HG03442 (cell line): ENCODE results near the gene MED12.

ENCODE experiments used
- ATAC-seq: cut with Tn5 transposase; IDR thresholded peaks from one replicate; pipeline ENCODE4 v1.9.1; 2021; ENCODE audit warnings: mild to moderate bottlenecking, moderate library complexity; ENCODE audit not compliant: unreplicated experiment

Gene MED12

DNA sequence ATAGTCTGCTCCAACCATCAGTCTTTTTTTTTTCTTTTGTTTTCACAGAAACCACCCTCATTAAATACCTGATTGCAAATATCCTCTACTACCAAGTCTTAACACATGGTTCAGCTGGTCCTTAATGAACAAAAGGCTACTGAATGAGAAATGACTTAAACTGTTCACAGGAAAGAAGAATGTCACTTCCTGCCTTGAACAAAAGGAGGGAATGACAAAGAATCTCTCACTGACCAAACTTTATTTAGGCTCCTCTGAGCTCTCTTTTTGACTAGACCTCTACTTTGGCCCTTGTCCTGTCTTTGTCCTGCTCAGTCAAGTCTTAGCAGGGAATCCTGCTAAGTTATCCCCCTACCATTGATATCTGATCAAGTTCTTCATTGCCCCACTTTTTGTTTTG lies 72.9 kb downstream of the MED12 start:
- ATAC-seq = no peak
